Natural killer cell (primary cell): Measurements from ENCODE around the gene APIP. TPM values are rescaled to one million over a fixed set of nuclear protein-coding genes. Genes with fewer than 3 reads are reported as not detected.

Experiments
- ATAC-seq, 3 donors: fragments of 150-1000 bp in 2 of 3; fragments of 200-7000 bp in 1 of 3; cut with Tn5 transposase; 1 replicate in 1 of 3; 2 replicates in 2 of 3; pipeline ENCODE4 v1.10.0; 2021; ENCODE audit warnings: mild to moderate bottlenecking in 2 of 3, moderate library complexity in 2 of 3
- DNase-seq, 2 donors: peaks; one replicate each; pipeline versions ENCODE4 v3.0.0 to v3.0.0-alpha.2; 2013 to 2021; ENCODE audit warnings: mixed read lengths in 1 of 2
- H3K27ac ChIP-seq: one replicate; pipeline ENCODE4 v1.5.1; 2013; ENCODE audit warnings: mild to moderate bottlenecking, low read length
- H3K27me3 ChIP-seq: one replicate; pipeline ENCODE4 v1.6.1; 2013; ENCODE audit warnings: low read length; ENCODE audit not compliant: control insufficient read depth, insufficient read depth
- H3K36me3 ChIP-seq: one replicate; pipeline ENCODE4 v1.6.1; 2013; ENCODE audit warnings: low read length; ENCODE audit not compliant: control insufficient read depth, insufficient read depth
- H3K4me1 ChIP-seq: one replicate; pipeline ENCODE4 v1.6.1; 2013; ENCODE audit warnings: low read length; ENCODE audit not compliant: control insufficient read depth, insufficient read depth
- H3K4me3 ChIP-seq: one replicate; pipeline ENCODE4 v1.5.1; 2013; ENCODE audit warnings: low read length
- H3K9me3 ChIP-seq: one replicate; pipeline ENCODE4 v1.6.1; 2013; ENCODE audit warnings: low read length; ENCODE audit not compliant: control insufficient read depth, insufficient read depth
- H3K27ac Mint-ChIP-seq, 2 donors: one replicate each; pipeline ENCODE4 v1.8.0; 2022; ENCODE audit warnings: mild to moderate bottlenecking in 2 of 2, mixed read lengths in 2 of 2, moderate library complexity in 1 of 2
- H3K27me3 Mint-ChIP-seq, 2 donors: one replicate each; pipeline ENCODE4 v1.8.0; 2022; ENCODE audit warnings: low read depth in 2 of 2, mixed read lengths in 2 of 2
- H3K36me3 Mint-ChIP-seq: one replicate; pipeline ENCODE4 v1.8.0; 2022; ENCODE audit warnings: mixed read lengths
- H3K4me1 Mint-ChIP-seq, 2 donors: one replicate each; pipeline ENCODE4 v1.8.0; 2022; ENCODE audit warnings: mixed read lengths in 2 of 2
- H3K4me3 Mint-ChIP-seq: one replicate; pipeline ENCODE4 v1.8.0; 2022; ENCODE audit warnings: mild to moderate bottlenecking, moderate library complexity, mixed read lengths
- H3K9me3 Mint-ChIP-seq, 2 donors: one replicate each; pipeline ENCODE4 v1.8.0; 2022; ENCODE audit warnings: mixed read lengths in 2 of 2
- CTCF ChIP-seq: fragments of 200-600 bp; IDR thresholded peaks from one replicate; pipeline ENCODE4 v1.8.0; 2022; ENCODE audit warnings: antibody characterized with exemption
- WGBS: methylation state at CpG from one replicate; pipeline ENCODE4 v1.1.7; 2013; ENCODE audit warnings: missing lambda C conversion rate; ENCODE audit not compliant: insufficient coverage; 5-methylcytosine and 5-hydroxymethylcytosine counted together
- intact Hi-C: fragments of 100-400 bp; cut with micrococcal nuclease; formaldehyde crosslinking; loops from one replicate; pipeline ENCODE4 v1.14.2; 2022
- total RNA-seq, 4 donors: library from RNA; stranded (reverse); fragments of 120-200 nt in 1 of 4; gene quantifications; one replicate each; pipeline versions ENCODE4 v1.2.3 to v1.2.4, GENCODE V29; 2013 to 2022

APIP gene
- total RNA-seq, 3 donors from 2014 or later (not counting 1 experiment from before 2014, with no cell fraction given), result 6.6 to 9.4 (median 8.1) TPM

- no peak for ATAC-seq
- peaks cover 7 to 21% of the 10 kb centered on the region in 2 donors for H3K4me1 Mint-ChIP-seq
- no peak for TF ChIP-seq CTCF
- H3K4me3 ChIP-seq, result no peak overlapping the region
- peaks cover 7% of the 10 kb centered on the region for H3K36me3 ChIP-seq
- H3K4me3 Mint-ChIP-seq, result no peak overlapping the region
- no peaks in the 10 kb centered on the region for H3K27me3 ChIP-seq
- whole genome bisulfite sequencing, result 67% methylated on average over 2 of the region's 3 CpGs
- no peaks in the 10 kb centered on the region for H3K27me3 Mint-ChIP-seq
- no peaks in the 10 kb centered on the region for H3K9me3 Mint-ChIP-seq
- peaks cover 7% of the 10 kb centered on the region for H3K36me3 Mint-ChIP-seq
- no peaks in the 10 kb centered on the region for H3K9me3 ChIP-seq
- DNase-seq, result no peak
- no peak overlapping the region for H3K27ac ChIP-seq
- intact Hi-C loops, result no loop called here
- H3K27ac Mint-ChIP-seq, result no peak overlapping the region
- no peaks in the 10 kb centered on the region for H3K4me1 ChIP-seq
Observed at GRCh38 chr11:34928268-34928959, 12.2 kb upstream of the APIP start.

- H3K27ac ChIP-seq, result no peak overlapping the region
- H3K36me3 ChIP-seq, result no peaks in the 10 kb centered on the region
- Mint-ChIP-seq H3K27me3 (no peaks in the 10 kb centered on the region), H3K27ac (no peak overlapping the region), H3K4me1 (peaks cover 7 to 21% of the 10 kb centered on the region in 2 donors), H3K9me3 (no peaks in the 10 kb centered on the region), H3K36me3 (no peaks in the 10 kb centered on the region), H3K4me3 (no peak overlapping the region)
- H3K4me3 ChIP-seq, result no peak overlapping the region
- no peak for DNase-seq
- ATAC-seq, result no peak
- intact Hi-C loops, result loop anchor here (1.0 kb wide), 3 partner anchors 312 to 559 kb away; no protein-coding TSS in a partner anchor
- no peaks in the 10 kb centered on the region for H3K27me3 ChIP-seq
- H3K4me1 ChIP-seq, result no peaks in the 10 kb centered on the region
- H3K9me3 ChIP-seq, result no peaks in the 10 kb centered on the region
- no peak for TF ChIP-seq CTCF
Observed at GRCh38 chr11:34926831-34927132, 10.6 kb upstream of the APIP start.

- peak; percentile 58 to 80 (median 77) for ATAC-seq
- intact Hi-C loops, result loop anchor here (1.0 kb wide), 3 partner anchors 312 to 559 kb away; no protein-coding TSS in a partner anchor
Observed at GRCh38 chr11:34926101-34926830, 10.1 kb upstream of the APIP start.

More at GRCh38 chr11:34926101-34926830, 10.1 kb upstream of the APIP start:
- no peaks in the 10 kb centered on the region for H3K9me3 Mint-ChIP-seq
- no peaks in the 10 kb centered on the region for H3K27me3 Mint-ChIP-seq
- H3K27ac Mint-ChIP-seq, result no peak overlapping the region
- H3K4me1 ChIP-seq, result no peaks in the 10 kb centered on the region
- no CpG with 5 or more reads among the region's 2 CpGs for WGBS
- H3K9me3 ChIP-seq, result no peaks in the 10 kb centered on the region
- peak; percentile 79 for TF ChIP-seq CTCF
- H3K36me3 Mint-ChIP-seq, result no peaks in the 10 kb centered on the region
- H3K27ac ChIP-seq, result no peak overlapping the region
- H3K36me3 ChIP-seq, result no peaks in the 10 kb centered on the region
- peak in 1 of 2 donors; percentile 79 for DNase-seq
- no peaks in the 10 kb centered on the region for H3K27me3 ChIP-seq
- H3K4me3 ChIP-seq, result no peak overlapping the region
- H3K4me3 Mint-ChIP-seq, result no peak overlapping the region
- peaks cover 7 to 21% of the 10 kb centered on the region in 2 donors for H3K4me1 Mint-ChIP-seq
